ENCODE measurements around the gene SLCO2B1. TPM values are rescaled to one million over a fixed set of nuclear protein-coding genes. Genes with fewer than 3 reads are reported as not detected.

SLCO2B1 gene
- total and polyA plus RNA-seq, 11 donors, result 4.7 to 167 (median 15.8) TPM

- WGBS, 4 donors, result 93 to 100% (median 98%) methylated on average over 1 of the region's 1 CpG
- peak overlapping the region; percentile 32 to 93 (median 68) for H3K27ac ChIP-seq
- TF ChIP-seq CTCF (IDR thresholded peaks at IDR 0.05) (no peak), POLR2A (IDR thresholded peaks at IDR 0.05) (no peak)
- DNase-seq, result no peak
- peaks cover 0 to 45% (median 0%) of the 10 kb centered on the region in 9 donors for H3K36me3 ChIP-seq
- no peaks in the 10 kb centered on the region for H3K27me3 ChIP-seq
- H3K4me3 ChIP-seq, result no peak overlapping the region
- H3K9me3 ChIP-seq, result peaks cover 0 to 6% (median 0%) of the 10 kb centered on the region in 12 donors
- intact Hi-C loops (cut with DNase I), result loop anchor here in 1 of 10 donors (1.0 kb wide), 1 partner anchor 17 kb away; no protein-coding TSS in a partner anchor
- no peak for ATAC-seq
- H3K4me1 ChIP-seq, result peaks cover 0 to 80% (median 27%) of the 10 kb centered on the region in 12 donors
These were observed 10.0 kb downstream of the SLCO2B1 start for GRCh38 chr11:75160880-75161279.

- 40 to 54% (median 46%) methylated on average over 5 of the region's 5 CpGs for WGBS, 4 donors
These were observed 10.7 kb downstream of the SLCO2B1 start for GRCh38 chr11:75161506-75162095.

GRCh38 chr11:75162954-75163353 is 12.0 kb downstream of the SLCO2B1 start:
- TF ChIP-seq POLR2A (IDR thresholded peaks at IDR 0.05) (no peak), CTCF (IDR thresholded peaks at IDR 0.05) (no peak)
- peak overlapping the region in 1 of 12 donors; percentile 5 for H3K27ac ChIP-seq
- ATAC-seq (no peak), DNase-seq (no peak)
- intact Hi-C loops (cut with DNase I), result no loop called here
- peaks cover 0 to 6% (median 0%) of the 10 kb centered on the region in 12 donors for H3K9me3 ChIP-seq
- peaks cover 0 to 65% (median 25%) of the 10 kb centered on the region in 12 donors for H3K4me1 ChIP-seq
- peaks cover 0 to 60% (median 0%) of the 10 kb centered on the region in 9 donors for H3K36me3 ChIP-seq
- H3K27me3 ChIP-seq, result no peaks in the 10 kb centered on the region
- H3K4me3 ChIP-seq, result no peak overlapping the region
- 84 to 93% (median 90%) methylated on average over 6 to 7 of the region's 7 CpGs for WGBS, 4 donors

More at GRCh38 chr11:75161506-75162095, 10.7 kb downstream of the SLCO2B1 start:
- intact Hi-C loops (cut with DNase I), result no loop called here
- Histone ChIP-seq H3K4me3 (no peak overlapping the region), H3K36me3 (peaks cover 0 to 52% (median 0%) of the 10 kb centered on the region in 9 donors), H3K27me3 (no peaks in the 10 kb centered on the region), H3K4me1 (peaks cover 0 to 73% (median 25%) of the 10 kb centered on the region in 12 donors), H3K27ac (peak overlapping the region in 11 of 12 donors; percentile 32 to 93 (median 65)), H3K9me3 (peaks cover 0 to 6% (median 0%) of the 10 kb centered on the region in 12 donors)
- DNase-seq, result peak in 3 of 5 donors; percentile 16 to 65 (median 55)
- peak in 3 of 4 donors; percentile 30 to 66 (median 30) for ATAC-seq
- TF ChIP-seq POLR2A (IDR thresholded peaks at IDR 0.05) (no peak), CTCF (IDR thresholded peaks at IDR 0.05) (no peak)

Measured in heart left ventricle (tissue), 16 donors.